ENCODE data around the gene GUCA1A. TPM values are rescaled to one million over a fixed set of nuclear protein-coding genes. Genes with fewer than 3 reads are reported as not detected.

GUCA1A gene
- total RNA-seq, 1 donor from 2014 or later: 0.84 TPM

- Mint-ChIP-seq H3K27ac (no peak overlapping the region), H3K27me3 (peaks cover 11% of the 10 kb centered on the region), H3K4me3 (ENCODE audit: low read depth) (no peak overlapping the region), H3K4me1 (ENCODE audit: low read depth) (no peaks in the 10 kb centered on the region), H3K36me3 (ENCODE audit: insufficient read depth) (no peaks in the 10 kb centered on the region), H3K9me3 (ENCODE audit: low read depth) (no peaks in the 10 kb centered on the region)
- no peak for TF ChIP-seq CTCF (IDR thresholded peaks at IDR 0.05; ENCODE audit: unreplicated experiment)
- DNase-seq (ENCODE audit: low spot score, unreplicated experiment): no peak
Observed at GRCh38 chr6:42154461-42155209, 18.5 kb upstream of the GUCA1A start.

GRCh38 chr6:42155293-42155692 is 17.9 kb upstream of the GUCA1A start:
- TF ChIP-seq CTCF (IDR thresholded peaks at IDR 0.05; ENCODE audit: unreplicated experiment): no peak
- no peak overlapping the region for H3K27ac Mint-ChIP-seq
- no peak overlapping the region for H3K4me3 Mint-ChIP-seq (ENCODE audit: low read depth)
- DNase-seq (ENCODE audit: low spot score, unreplicated experiment): no peak
- H3K4me1 Mint-ChIP-seq (ENCODE audit: low read depth): no peaks in the 10 kb centered on the region
- no peaks in the 10 kb centered on the region for H3K9me3 Mint-ChIP-seq (ENCODE audit: low read depth)
- H3K36me3 Mint-ChIP-seq (ENCODE audit: insufficient read depth): no peaks in the 10 kb centered on the region
- peaks cover 13% of the 10 kb centered on the region for H3K27me3 Mint-ChIP-seq

- Mint-ChIP-seq H3K4me3 (ENCODE audit: low read depth) (no peak overlapping the region), H3K27ac (no peak overlapping the region), H3K4me1 (ENCODE audit: low read depth) (peaks cover under 1% of the 10 kb centered on the region), H3K36me3 (ENCODE audit: insufficient read depth) (no peaks in the 10 kb centered on the region), H3K9me3 (ENCODE audit: low read depth) (no peaks in the 10 kb centered on the region), H3K27me3 (peaks cover 26% of the 10 kb centered on the region)
- TF ChIP-seq CTCF (IDR thresholded peaks at IDR 0.05; ENCODE audit: unreplicated experiment): no peak
- no peak for DNase-seq (ENCODE audit: low spot score, unreplicated experiment)
Observed at GRCh38 chr6:42156638-42157037, 16.5 kb upstream of the GUCA1A start.

GRCh38 chr6:42158011-42158410 is 15.2 kb upstream of the GUCA1A start:
- H3K36me3 Mint-ChIP-seq (ENCODE audit: insufficient read depth): no peaks in the 10 kb centered on the region
- peaks cover 29% of the 10 kb centered on the region for H3K27me3 Mint-ChIP-seq
- DNase-seq (ENCODE audit: low spot score, unreplicated experiment): no peak
- H3K27ac Mint-ChIP-seq: no peak overlapping the region
- TF ChIP-seq CTCF (IDR thresholded peaks at IDR 0.05; ENCODE audit: unreplicated experiment): no peak
- H3K4me3 Mint-ChIP-seq (ENCODE audit: low read depth): no peak overlapping the region
- H3K4me1 Mint-ChIP-seq (ENCODE audit: low read depth): peaks cover 2% of the 10 kb centered on the region
- H3K9me3 Mint-ChIP-seq (ENCODE audit: low read depth): no peaks in the 10 kb centered on the region

GRCh38 chr6:42158631-42159030 is 14.5 kb upstream of the GUCA1A start:
- no peak for TF ChIP-seq CTCF (IDR thresholded peaks at IDR 0.05; ENCODE audit: unreplicated experiment)
- DNase-seq (ENCODE audit: low spot score, unreplicated experiment): no peak
- peaks cover 29% of the 10 kb centered on the region for H3K27me3 Mint-ChIP-seq
- H3K4me1 Mint-ChIP-seq (ENCODE audit: low read depth): peaks cover 2% of the 10 kb centered on the region
- no peaks in the 10 kb centered on the region for H3K9me3 Mint-ChIP-seq (ENCODE audit: low read depth)
- H3K4me3 Mint-ChIP-seq (ENCODE audit: low read depth): no peak overlapping the region
- H3K27ac Mint-ChIP-seq: no peak overlapping the region
- no peaks in the 10 kb centered on the region for H3K36me3 Mint-ChIP-seq (ENCODE audit: insufficient read depth)
